Progenitor cell of endocrine pancreas (in vitro differentiated cells): ENCODE results near the gene TNKS1BP1. TPM values are rescaled to one million over a fixed set of nuclear protein-coding genes. Genes with fewer than 3 reads are reported as not detected.
A peak's percentile ranks its signal among the peaks of the same experiment; 100 is the strongest.

ENCODE experiments used
- DNase-seq: peaks from one replicate; pipeline ENCODE4 v3.0.0; 2021; ENCODE audit warnings: low spot score; ENCODE audit not compliant: unreplicated experiment
- H3K27ac Mint-ChIP-seq: 2 replicates; pipeline ENCODE4 v1.8.0; 2021; ENCODE audit warnings: mild to moderate bottlenecking, moderate library complexity, mixed read lengths
- H3K27me3 Mint-ChIP-seq: 2 replicates; pipeline ENCODE4 v1.8.0; 2021; ENCODE audit warnings: mixed read lengths
- H3K36me3 Mint-ChIP-seq: 2 replicates; pipeline ENCODE4 v1.8.0; 2022; ENCODE audit warnings: mixed read lengths; ENCODE audit not compliant: insufficient read depth
- H3K4me1 Mint-ChIP-seq: 2 replicates; pipeline ENCODE4 v1.8.0; 2021; ENCODE audit warnings: low read depth, mixed read lengths
- H3K4me3 Mint-ChIP-seq: 2 replicates; pipeline ENCODE4 v1.8.0; 2021; ENCODE audit warnings: low read depth, mild to moderate bottlenecking, moderate library complexity, mixed read lengths
- H3K9me3 Mint-ChIP-seq: 2 replicates; pipeline ENCODE4 v1.8.0; 2021; ENCODE audit warnings: low read depth, mixed read lengths
- total RNA-seq: library from RNA; stranded (reverse); gene quantifications from 2 replicates; pipeline ENCODE4 v1.2.1, GENCODE V29; 2021
- TF ChIP-seq, protein P1 (sequence below): fragments of 200-600 bp; sonication (generic); IDR thresholded peaks from one replicate; pipeline ENCODE4 v1.5.0; 2021; ENCODE audit warnings: antibody characterized with exemption, mild to moderate bottlenecking; ENCODE audit not compliant: unreplicated experiment

TNKS1BP1 gene
- total RNA-seq, 1 donor from 2014 or later, result 108 TPM

DNA sequence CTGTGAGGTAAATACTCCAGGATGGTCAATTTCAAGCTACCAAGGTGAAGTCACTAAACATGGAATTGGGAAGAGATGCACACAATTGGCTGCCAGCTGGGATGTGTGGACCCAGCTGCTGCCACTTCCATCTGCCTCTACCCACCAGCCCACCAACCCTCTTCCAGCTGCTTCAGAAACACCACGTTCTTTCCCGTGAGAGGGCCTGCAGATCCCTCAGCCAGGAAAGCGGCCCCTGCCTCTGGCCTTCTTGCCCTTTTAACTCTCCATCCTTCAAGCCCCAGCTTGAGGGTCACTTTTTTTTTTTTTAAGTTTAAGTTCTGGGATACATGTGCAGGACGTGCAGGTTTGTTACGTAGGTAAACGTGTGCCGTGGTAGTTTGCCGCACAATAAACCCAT, 36.2 kb upstream of the TNKS1BP1 start:
- Mint-ChIP-seq H3K4me1 (peaks cover 28% of the 10 kb centered on the region), H3K27ac (peak overlapping the region; percentile 91), H3K4me3 (no peak overlapping the region), H3K36me3 (no peaks in the 10 kb centered on the region), H3K9me3 (peaks cover 3% of the 10 kb centered on the region), H3K27me3 (peaks cover 3% of the 10 kb centered on the region)
- DNase-seq, result no peak
- TF ChIP-seq, protein P1, sequence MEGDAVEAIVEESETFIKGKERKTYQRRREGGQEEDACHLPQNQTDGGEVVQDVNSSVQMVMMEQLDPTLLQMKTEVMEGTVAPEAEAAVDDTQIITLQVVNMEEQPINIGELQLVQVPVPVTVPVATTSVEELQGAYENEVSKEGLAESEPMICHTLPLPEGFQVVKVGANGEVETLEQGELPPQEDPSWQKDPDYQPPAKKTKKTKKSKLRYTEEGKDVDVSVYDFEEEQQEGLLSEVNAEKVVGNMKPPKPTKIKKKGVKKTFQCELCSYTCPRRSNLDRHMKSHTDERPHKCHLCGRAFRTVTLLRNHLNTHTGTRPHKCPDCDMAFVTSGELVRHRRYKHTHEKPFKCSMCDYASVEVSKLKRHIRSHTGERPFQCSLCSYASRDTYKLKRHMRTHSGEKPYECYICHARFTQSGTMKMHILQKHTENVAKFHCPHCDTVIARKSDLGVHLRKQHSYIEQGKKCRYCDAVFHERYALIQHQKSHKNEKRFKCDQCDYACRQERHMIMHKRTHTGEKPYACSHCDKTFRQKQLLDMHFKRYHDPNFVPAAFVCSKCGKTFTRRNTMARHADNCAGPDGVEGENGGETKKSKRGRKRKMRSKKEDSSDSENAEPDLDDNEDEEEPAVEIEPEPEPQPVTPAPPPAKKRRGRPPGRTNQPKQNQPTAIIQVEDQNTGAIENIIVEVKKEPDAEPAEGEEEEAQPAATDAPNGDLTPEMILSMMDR, result no peak

DNA sequence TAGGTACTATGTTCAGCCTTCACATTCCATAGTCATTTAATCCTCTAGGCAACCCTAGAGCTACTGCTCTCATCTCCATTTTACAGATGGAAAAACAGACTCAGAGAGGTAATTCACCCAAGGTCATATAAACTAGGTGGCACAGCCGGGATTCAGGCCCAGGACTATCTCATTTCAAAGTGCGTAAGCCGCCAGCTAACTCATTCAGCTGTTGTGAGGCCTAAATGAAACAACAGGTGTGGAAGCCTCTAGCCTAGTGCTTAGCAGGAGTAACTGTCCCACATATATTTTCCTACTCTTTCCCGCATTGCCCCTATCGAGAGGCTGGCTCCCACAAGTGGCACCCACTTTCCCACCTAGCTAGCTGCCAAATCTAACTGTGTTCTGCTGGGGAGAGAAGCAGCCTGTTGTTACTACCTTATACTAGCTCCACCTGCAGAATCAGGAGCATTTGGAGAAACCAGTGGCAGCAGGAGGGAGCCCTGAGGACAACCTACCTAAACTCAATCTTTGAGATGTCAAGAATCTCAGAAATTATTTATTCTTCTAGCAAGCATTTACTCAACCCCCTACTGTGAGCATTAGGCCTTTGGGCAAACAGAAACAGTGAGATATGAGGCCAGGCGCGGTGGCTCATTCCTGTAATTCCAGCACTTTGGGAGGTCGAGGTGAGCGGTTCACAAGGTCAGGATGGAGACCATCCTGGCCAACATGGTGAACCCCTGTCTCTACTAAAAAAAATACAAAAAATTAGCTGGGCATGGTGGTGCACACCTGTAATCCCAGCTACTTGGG, 35.3 kb upstream of the TNKS1BP1 start:
- no peak for DNase-seq
- H3K4me1 Mint-ChIP-seq, result peaks cover 24% of the 10 kb centered on the region
- H3K36me3 Mint-ChIP-seq, result no peaks in the 10 kb centered on the region
- TF ChIP-seq, protein P1, result no peak
- H3K9me3 Mint-ChIP-seq, result peaks cover 3% of the 10 kb centered on the region
- no peak overlapping the region for H3K4me3 Mint-ChIP-seq
- H3K27ac Mint-ChIP-seq, result peak overlapping the region; percentile 91
- H3K27me3 Mint-ChIP-seq, result peaks cover 3% of the 10 kb centered on the region

DNA sequence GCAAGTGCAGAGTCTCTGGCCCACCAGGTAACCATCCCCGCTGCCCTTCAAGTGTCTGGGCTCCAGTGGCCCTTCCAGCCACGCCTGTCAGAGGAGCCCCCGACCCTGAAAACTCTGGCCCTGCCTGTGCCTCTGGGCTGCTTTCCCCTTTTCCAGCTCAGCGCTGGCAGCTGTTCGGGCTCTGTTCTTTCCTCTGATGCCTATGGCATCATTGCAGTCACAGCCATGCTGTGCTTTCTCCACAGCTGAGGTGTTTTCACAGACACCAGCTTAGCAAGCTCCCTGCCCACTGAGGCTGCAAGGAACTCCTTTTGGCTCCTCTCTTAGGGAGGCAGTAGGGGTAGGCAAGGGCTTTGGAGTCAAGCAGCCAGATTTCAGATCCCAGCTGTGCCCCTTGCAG, 34.6 kb upstream of the TNKS1BP1 start:
- peaks cover 3% of the 10 kb centered on the region for H3K27me3 Mint-ChIP-seq
- peaks cover 3% of the 10 kb centered on the region for H3K9me3 Mint-ChIP-seq
- no peak overlapping the region for H3K27ac Mint-ChIP-seq
- TF ChIP-seq, protein P1, result no peak
- DNase-seq, result no peak
- H3K36me3 Mint-ChIP-seq, result no peaks in the 10 kb centered on the region
- peaks cover 21% of the 10 kb centered on the region for H3K4me1 Mint-ChIP-seq
- no peak overlapping the region for H3K4me3 Mint-ChIP-seq

DNA sequence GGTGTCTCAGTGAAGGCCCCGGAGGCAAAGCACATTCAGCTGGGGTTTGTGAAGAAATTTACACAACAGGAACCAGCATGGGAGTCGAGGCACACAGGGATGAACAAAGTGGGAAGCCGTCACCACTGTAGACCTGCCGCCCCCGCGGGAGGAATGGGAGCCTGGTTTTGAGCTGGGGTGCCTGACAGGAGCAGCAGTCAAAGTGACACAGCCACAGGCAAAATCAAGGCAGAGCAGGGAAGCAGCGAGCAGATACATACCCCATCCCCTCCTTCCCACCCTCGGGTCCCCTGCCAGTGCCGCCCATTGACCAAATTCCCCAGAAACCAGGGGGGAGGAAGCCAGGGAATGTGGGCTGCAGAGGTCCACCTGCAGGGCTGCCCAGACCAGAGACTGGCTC, 34.2 kb upstream of the TNKS1BP1 start:
- H3K27ac Mint-ChIP-seq, result peak overlapping the region; percentile 13
- TF ChIP-seq, protein P1, result no peak
- H3K27me3 Mint-ChIP-seq, result peaks cover 3% of the 10 kb centered on the region
- no peaks in the 10 kb centered on the region for H3K36me3 Mint-ChIP-seq
- DNase-seq, result no peak
- H3K9me3 Mint-ChIP-seq, result peaks cover 3% of the 10 kb centered on the region
- peaks cover 21% of the 10 kb centered on the region for H3K4me1 Mint-ChIP-seq
- no peak overlapping the region for H3K4me3 Mint-ChIP-seq

DNA sequence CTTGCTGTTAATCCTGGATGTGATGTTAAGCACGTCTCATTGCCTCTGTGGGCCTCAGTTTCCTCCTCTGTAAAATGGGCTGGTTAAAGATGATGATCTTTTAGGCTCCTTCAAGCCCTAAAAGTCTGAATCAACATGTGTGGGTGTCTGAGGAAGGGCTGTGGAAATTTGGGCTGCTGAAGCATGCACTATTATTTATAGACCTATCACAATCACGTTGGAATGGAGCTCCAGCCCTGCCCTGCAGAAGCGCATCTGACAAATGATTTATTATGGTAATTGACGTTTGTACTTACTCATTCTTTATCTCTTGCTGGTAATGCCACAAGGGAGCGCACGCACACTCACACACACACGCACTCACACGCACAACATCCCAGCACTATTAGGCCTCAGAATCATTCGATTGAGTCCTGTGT, 33.8 kb upstream of the TNKS1BP1 start:
- no peaks in the 10 kb centered on the region for H3K36me3 Mint-ChIP-seq
- peaks cover 21% of the 10 kb centered on the region for H3K4me1 Mint-ChIP-seq
- TF ChIP-seq, protein P1, result no peak
- H3K9me3 Mint-ChIP-seq, result peaks cover 3% of the 10 kb centered on the region
- no peak overlapping the region for H3K4me3 Mint-ChIP-seq
- peak overlapping the region; percentile 13 for H3K27ac Mint-ChIP-seq
- no peak for DNase-seq
- peaks cover 3% of the 10 kb centered on the region for H3K27me3 Mint-ChIP-seq
